T-helper 17 cell (primary cell): ENCODE measurements around the gene DPP10. TPM values are rescaled to one million over a fixed set of nuclear protein-coding genes. Genes with fewer than 3 reads are reported as not detected.
"Not testable (repeated sequence)": the region's sequence is repeated elsewhere in the genome, so short reads cannot be mapped to it uniquely, and the experiment has no call there.

ENCODE experiments used
- ATAC-seq: fragments of 150-1000 bp; cut with Tn5 transposase; 2 replicates; pipeline ENCODE4 v1.10.0; 2021; ENCODE audit warnings: mild to moderate bottlenecking, moderate library complexity
- DNase-seq, 3 donors: peaks; one replicate each; pipeline versions ENCODE4 v3.0.0 to v3.0.0-alpha.2; 2020 to 2021
- H3K9me3 ChIP-seq: one replicate; pipeline ENCODE4 v1.7.0; 2013; ENCODE audit warnings: low read length, mild to moderate bottlenecking; ENCODE audit not compliant: control insufficient read depth, poor library complexity, severe bottlenecking
- H3K27ac Mint-ChIP-seq: one replicate; pipeline ENCODE4 v1.8.0; 2022; ENCODE audit warnings: mild to moderate bottlenecking, moderate library complexity, mixed read lengths
- H3K27me3 Mint-ChIP-seq: one replicate; pipeline ENCODE4 v1.8.0; 2022; ENCODE audit warnings: mixed read lengths
- H3K36me3 Mint-ChIP-seq: one replicate; pipeline ENCODE4 v1.8.0; 2022; ENCODE audit warnings: low read depth, mixed read lengths
- H3K4me1 Mint-ChIP-seq: one replicate; pipeline ENCODE4 v1.8.0; 2022; ENCODE audit warnings: mild to moderate bottlenecking, mixed read lengths
- H3K4me3 Mint-ChIP-seq: one replicate; pipeline ENCODE4 v1.8.0; 2022; ENCODE audit warnings: mild to moderate bottlenecking, moderate library complexity, mixed read lengths
- total RNA-seq, 4 donors: library from RNA in 2 of 4; stranded (reverse) in 2 of 4; gene quantifications; one replicate each; pipeline ENCODE4 v1.2.3 and lab custom pipeline; 2022 to 2026

DPP10 gene
- total RNA-seq, 2 donors from 2014 or later, result not detected

- peaks cover 4% of the 10 kb centered on the region for H3K27me3 Mint-ChIP-seq
- no peak for ATAC-seq
- H3K4me3 Mint-ChIP-seq, result no peak overlapping the region
Measured at GRCh38 chr2:114464961-114465706, 22.7 kb downstream of the DPP10 start.

DNA sequence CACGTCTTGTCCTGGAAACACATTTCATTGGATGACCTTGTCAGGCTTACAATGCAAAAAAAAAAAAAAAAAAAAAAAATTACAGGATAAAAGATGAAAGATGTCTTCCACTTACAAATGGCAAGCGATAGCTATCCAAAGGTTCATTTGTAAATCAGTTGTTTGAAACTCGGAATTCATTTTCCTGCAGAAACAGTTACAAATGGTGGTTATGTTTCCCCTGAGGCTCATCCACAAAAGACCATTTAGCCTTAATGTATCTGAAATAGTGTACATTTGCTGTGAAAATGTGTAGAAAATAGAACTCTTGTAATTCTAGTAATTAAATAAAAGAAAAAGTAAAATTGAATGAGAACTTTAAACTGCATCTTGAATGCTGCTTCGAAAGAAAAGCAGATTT, 25.9 kb downstream of the DPP10 start:
- Mint-ChIP-seq H3K27me3 (peaks cover 22% of the 10 kb centered on the region), H3K4me1 (no peaks in the 10 kb centered on the region), H3K4me3 (no peak overlapping the region), H3K27ac (no peak overlapping the region), H3K36me3 (no peaks in the 10 kb centered on the region)
- no peak for ATAC-seq
- DNase-seq, result no peak
- H3K9me3 ChIP-seq, result no peaks in the 10 kb centered on the region

More at GRCh38 chr2:114464961-114465706, 22.7 kb downstream of the DPP10 start:
- H3K9me3 ChIP-seq, result no peaks in the 10 kb centered on the region
- no peak overlapping the region for H3K27ac Mint-ChIP-seq
- no peak for DNase-seq
- no peaks in the 10 kb centered on the region for H3K36me3 Mint-ChIP-seq
- H3K4me1 Mint-ChIP-seq, result no peaks in the 10 kb centered on the region

- H3K4me1 Mint-ChIP-seq, result no peaks in the 10 kb centered on the region
- no peaks in the 10 kb centered on the region for H3K36me3 Mint-ChIP-seq
- H3K27me3 Mint-ChIP-seq, result peaks cover 31% of the 10 kb centered on the region
- no peak overlapping the region for H3K27ac Mint-ChIP-seq
- ATAC-seq (no peak), DNase-seq (no peak)
- H3K9me3 ChIP-seq, result no peaks in the 10 kb centered on the region
- H3K4me3 Mint-ChIP-seq, result no peak overlapping the region
Measured at GRCh38 chr2:114472246-114472645, 29.8 kb downstream of the DPP10 start.

GRCh38 chr2:114472726-114473125, 30.3 kb downstream of the DPP10 start:
- H3K27me3 Mint-ChIP-seq, result peaks cover 31% of the 10 kb centered on the region
- ATAC-seq, result no peak
- DNase-seq, result no peak
- H3K36me3 Mint-ChIP-seq, result no peaks in the 10 kb centered on the region
- H3K9me3 ChIP-seq, result no peaks in the 10 kb centered on the region
- no peaks in the 10 kb centered on the region for H3K4me1 Mint-ChIP-seq
- no peak overlapping the region for H3K4me3 Mint-ChIP-seq
- no peak overlapping the region for H3K27ac Mint-ChIP-seq

GRCh38 chr2:114488841-114489530, 46.5 kb downstream of the DPP10 start:
- Mint-ChIP-seq H3K36me3 (no peaks in the 10 kb centered on the region), H3K27me3 (peaks cover 20% of the 10 kb centered on the region), H3K4me1 (no peaks in the 10 kb centered on the region), H3K27ac (no peak overlapping the region), H3K4me3 (no peak overlapping the region)
- no peaks in the 10 kb centered on the region for H3K9me3 ChIP-seq
- DNase-seq (no peak), ATAC-seq (no peak)

DNA sequence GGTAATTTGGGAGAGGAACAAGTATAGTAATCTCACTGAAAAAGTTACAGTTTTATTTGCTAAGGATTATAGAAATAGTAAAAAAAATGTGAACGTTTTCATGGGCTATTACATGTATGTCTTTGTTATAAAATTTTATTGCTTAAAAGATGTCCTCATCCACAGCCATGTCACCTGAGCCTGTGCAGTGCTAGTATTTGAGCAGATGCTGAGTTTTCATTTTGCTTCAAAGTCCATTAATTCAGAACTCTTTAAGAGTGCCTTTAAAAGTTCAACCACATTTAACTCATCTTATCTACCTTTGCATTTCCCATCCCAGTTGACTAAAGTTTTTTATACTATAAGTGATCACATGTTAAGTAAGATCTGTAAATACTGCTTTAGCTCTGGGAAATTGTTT, 52.6 kb downstream of the DPP10 start:
- Mint-ChIP-seq H3K36me3 (no peaks in the 10 kb centered on the region), H3K4me3 (no peak overlapping the region), H3K27me3 (peaks cover 14% of the 10 kb centered on the region), H3K4me1 (no peaks in the 10 kb centered on the region), H3K27ac (no peak overlapping the region)
- H3K9me3 ChIP-seq, result no peaks in the 10 kb centered on the region
- no peak for DNase-seq
- no peak for ATAC-seq

- no peak overlapping the region for H3K27ac Mint-ChIP-seq
- H3K27me3 Mint-ChIP-seq, result peaks cover 13% of the 10 kb centered on the region
- H3K9me3 ChIP-seq, result no peaks in the 10 kb centered on the region
- H3K36me3 Mint-ChIP-seq, result no peaks in the 10 kb centered on the region
- no peak for ATAC-seq
- H3K4me3 Mint-ChIP-seq, result no peak overlapping the region
- no peaks in the 10 kb centered on the region for H3K4me1 Mint-ChIP-seq
- DNase-seq, result no peak
Measured at GRCh38 chr2:114496959-114497358, 54.5 kb downstream of the DPP10 start.

DNA sequence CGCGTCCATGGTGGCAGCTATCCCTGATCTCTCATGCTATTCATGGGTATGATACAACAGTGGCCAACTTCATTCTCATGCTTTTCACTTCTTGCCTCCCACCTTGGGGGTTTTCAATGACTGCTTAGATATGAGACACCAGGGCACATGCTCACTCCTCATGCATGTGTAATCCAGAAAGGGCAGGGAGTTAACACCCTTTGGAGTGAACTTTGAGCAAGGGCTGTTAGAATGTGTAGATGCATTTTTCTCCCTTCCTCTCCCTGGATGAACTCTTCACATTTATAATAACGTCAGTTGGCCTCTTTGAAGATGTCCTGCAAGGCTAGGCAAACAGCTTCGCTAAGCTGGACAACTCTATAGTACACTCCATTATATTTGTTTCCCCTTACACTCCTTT, 56.7 kb downstream of the DPP10 start:
- ATAC-seq (no peak), DNase-seq (no peak)
- Mint-ChIP-seq H3K4me3 (no peak overlapping the region), H3K27me3 (peaks cover 8% of the 10 kb centered on the region), H3K27ac (no peak overlapping the region), H3K36me3 (no peaks in the 10 kb centered on the region), H3K4me1 (no peaks in the 10 kb centered on the region)
- H3K9me3 ChIP-seq, result no peaks in the 10 kb centered on the region

- Mint-ChIP-seq H3K27me3 (peaks cover 10% of the 10 kb centered on the region), H3K27ac (no peak overlapping the region), H3K36me3 (no peaks in the 10 kb centered on the region), H3K4me3 (no peak overlapping the region), H3K4me1 (no peaks in the 10 kb centered on the region)
- DNase-seq (no peak), ATAC-seq (no peak)
- H3K9me3 ChIP-seq, result no peaks in the 10 kb centered on the region
Measured at GRCh38 chr2:114507744-114508143, 65.3 kb downstream of the DPP10 start.

DNA sequence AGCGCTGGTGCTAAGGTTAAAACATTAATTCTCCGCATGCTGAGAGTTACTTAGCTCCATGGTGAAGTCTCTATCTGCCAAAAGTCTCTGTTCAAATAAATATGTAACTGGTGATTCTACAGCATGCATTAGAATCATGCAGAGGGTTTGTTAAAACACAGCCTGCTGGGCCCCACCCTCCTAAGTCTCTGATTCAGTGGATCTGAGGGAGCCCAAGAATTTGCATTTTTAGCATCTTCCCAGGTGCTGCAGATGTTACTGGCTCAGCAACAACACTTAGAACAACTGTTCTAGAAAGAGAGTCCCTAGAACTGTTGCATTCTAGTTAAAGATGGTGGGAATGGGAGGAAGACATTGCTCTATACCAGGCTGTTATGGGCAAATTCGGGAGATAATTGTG, 73.4 kb downstream of the DPP10 start:
- H3K36me3 Mint-ChIP-seq, result no peaks in the 10 kb centered on the region
- ATAC-seq (no peak), DNase-seq (no peak)
- peaks cover 17% of the 10 kb centered on the region for H3K27me3 Mint-ChIP-seq
- H3K9me3 ChIP-seq, result peaks cover 3% of the 10 kb centered on the region
- no peaks in the 10 kb centered on the region for H3K4me1 Mint-ChIP-seq
- no peak overlapping the region for H3K27ac Mint-ChIP-seq
- H3K4me3 Mint-ChIP-seq, result no peak overlapping the region

DNA sequence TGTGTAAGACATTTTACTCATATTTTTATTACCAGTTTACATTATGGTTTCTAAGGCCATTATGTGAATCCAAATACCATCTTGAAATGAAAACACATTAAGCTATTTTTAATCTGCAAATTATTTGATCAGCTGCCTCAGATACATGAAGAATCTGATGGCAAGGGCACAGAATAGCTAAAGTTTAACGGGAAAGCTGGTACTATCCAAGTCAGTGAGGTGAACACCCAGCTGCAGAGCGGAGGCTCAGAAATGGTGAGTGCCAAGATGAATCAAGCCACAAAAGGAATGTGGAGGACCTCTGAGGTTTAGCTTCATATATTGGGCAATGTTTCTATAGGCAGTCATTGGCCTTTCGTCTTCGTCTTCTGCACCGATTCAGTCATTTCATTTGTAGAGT, 75.1 kb downstream of the DPP10 start:
- Mint-ChIP-seq H3K27me3 (peaks cover 10% of the 10 kb centered on the region), H3K27ac (no peak overlapping the region), H3K36me3 (no peaks in the 10 kb centered on the region), H3K4me1 (no peaks in the 10 kb centered on the region), H3K4me3 (no peak overlapping the region)
- ATAC-seq, result no peak
- H3K9me3 ChIP-seq, result peaks cover 3% of the 10 kb centered on the region
- DNase-seq, result no peak

DNA sequence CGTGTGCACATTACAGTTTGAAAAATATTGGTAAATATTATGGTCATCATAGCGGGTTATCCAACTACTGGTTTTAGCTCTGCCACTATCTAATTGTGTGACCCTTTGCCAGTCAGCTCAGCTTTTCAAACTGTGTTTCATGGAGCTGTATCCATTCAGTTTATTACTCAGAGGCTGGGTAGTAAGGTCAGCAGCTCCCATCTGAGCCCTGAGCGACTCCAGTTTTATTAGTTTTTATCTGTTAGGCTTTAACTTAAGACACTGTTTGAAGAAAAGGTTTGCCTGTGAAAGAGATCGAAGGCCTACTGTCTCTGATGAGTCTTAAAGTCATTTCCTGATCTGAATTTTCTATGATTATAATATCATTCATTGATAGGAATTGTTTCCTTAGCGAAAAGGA, 76.3 kb downstream of the DPP10 start:
- no peak for DNase-seq
- Mint-ChIP-seq H3K36me3 (no peaks in the 10 kb centered on the region), H3K4me3 (no peak overlapping the region), H3K27me3 (peaks cover 10% of the 10 kb centered on the region), H3K4me1 (no peaks in the 10 kb centered on the region), H3K27ac (no peak overlapping the region)
- H3K9me3 ChIP-seq, result peaks cover 3% of the 10 kb centered on the region
- ATAC-seq, result no peak

DNA sequence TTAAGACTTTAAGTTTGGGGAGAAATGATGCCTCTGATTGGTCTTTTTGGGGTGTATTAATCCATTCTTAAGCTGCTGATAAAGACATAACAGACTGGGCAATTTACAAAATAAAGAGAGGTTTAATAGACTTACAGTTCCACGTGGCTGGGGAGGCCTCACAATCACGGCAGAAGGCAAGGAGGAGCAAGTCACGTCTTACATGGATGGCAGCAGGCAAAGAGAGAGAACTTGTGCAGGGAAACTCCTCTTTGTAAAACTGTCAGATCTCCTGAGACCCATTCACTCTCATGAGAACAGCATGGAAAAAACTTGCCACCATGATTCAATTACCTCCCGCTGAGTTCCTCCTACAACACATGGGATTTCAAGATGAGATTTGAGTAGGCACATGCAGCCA, 80.2 kb downstream of the DPP10 start:
- DNase-seq, H3K27ac Mint-ChIP-seq, H3K4me3 Mint-ChIP-seq, ATAC-seq, H3K4me1 Mint-ChIP-seq, H3K9me3 ChIP-seq, H3K36me3 Mint-ChIP-seq, H3K27me3 Mint-ChIP-seq: not testable (repeated sequence)

DNA sequence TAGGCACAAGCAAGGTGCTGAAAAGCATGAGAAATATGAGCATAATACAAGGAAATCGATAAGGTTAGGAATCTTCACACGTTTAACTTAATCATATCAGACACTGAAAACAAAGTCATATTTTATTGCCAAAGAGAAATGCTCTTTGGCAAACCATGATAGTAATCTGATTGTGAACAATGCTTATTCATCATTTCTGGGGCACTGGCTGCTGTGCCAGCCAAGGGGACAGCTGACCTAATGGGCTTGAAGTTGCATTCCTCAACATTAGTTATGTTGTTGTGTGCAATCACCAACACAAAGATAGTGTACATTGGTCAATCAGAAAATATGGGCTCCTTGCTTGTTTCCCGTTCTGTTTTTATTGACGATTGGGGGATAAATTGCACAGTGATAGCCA, 83.5 kb downstream of the DPP10 start:
- H3K9me3 ChIP-seq, result no peaks in the 10 kb centered on the region
- H3K4me1 Mint-ChIP-seq, result no peaks in the 10 kb centered on the region
- H3K27me3 Mint-ChIP-seq, result peaks cover 7% of the 10 kb centered on the region
- no peak overlapping the region for H3K27ac Mint-ChIP-seq
- no peak for ATAC-seq
- DNase-seq, result no peak
- H3K36me3 Mint-ChIP-seq, result no peaks in the 10 kb centered on the region
- H3K4me3 Mint-ChIP-seq, result no peak overlapping the region
